ENCODE results near the gene C10orf67.

C10orf67 gene

DNA sequence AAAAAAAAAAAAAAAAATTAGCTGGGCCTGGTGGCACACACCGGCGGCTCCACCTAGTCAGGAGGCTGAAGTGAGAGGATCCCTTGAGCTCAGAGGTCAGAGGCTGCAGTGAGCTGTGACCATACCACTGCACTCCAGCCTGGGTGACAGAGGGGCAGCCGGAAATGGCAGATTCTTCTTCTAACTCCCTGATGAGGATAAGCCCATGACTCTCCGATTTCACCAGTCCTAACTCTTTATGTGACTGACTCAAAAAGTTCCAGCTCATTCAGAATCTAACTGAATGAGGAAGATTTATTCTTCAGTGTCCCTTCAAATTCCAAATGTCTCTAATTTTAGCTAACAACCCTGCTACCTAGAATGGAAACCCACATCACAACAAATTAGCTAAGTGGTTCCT lies 4.2 kb downstream of the C10orf67 start:
- TF ChIP-seq TAF1 (IDR thresholded peaks at IDR 0.05; ENCODE audit: low read depth): no peak
- TF ChIP-seq, protein P1, sequence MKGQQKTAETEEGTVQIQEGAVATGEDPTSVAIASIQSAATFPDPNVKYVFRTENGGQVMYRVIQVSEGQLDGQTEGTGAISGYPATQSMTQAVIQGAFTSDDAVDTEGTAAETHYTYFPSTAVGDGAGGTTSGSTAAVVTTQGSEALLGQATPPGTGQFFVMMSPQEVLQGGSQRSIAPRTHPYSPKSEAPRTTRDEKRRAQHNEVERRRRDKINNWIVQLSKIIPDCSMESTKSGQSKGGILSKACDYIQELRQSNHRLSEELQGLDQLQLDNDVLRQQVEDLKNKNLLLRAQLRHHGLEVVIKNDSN (IDR thresholded peaks at IDR 0.05): no peak
- no peak for TF ChIP-seq RAD21 (IDR thresholded peaks at IDR 0.05; ENCODE audit: low read depth)
- TF ChIP-seq, protein P2, sequence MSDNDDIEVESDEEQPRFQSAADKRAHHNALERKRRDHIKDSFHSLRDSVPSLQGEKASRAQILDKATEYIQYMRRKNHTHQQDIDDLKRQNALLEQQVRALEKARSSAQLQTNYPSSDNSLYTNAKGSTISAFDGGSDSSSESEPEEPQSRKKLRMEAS (IDR thresholded peaks at IDR 0.05): no peak
- no peak for TF ChIP-seq CEBPB (IDR thresholded peaks at IDR 0.05)
- no peak for TF ChIP-seq FOXM1 (IDR thresholded peaks at IDR 0.05; ENCODE audit: borderline replicate concordance, low read depth)
- TF ChIP-seq EGR1 (IDR thresholded peaks at IDR 0.05): no peak
- TF ChIP-seq TEAD4 (IDR thresholded peaks at IDR 0.05): no peak
- TF ChIP-seq NFIC (IDR thresholded peaks at IDR 0.05): no peak
- TF ChIP-seq, protein P3, sequence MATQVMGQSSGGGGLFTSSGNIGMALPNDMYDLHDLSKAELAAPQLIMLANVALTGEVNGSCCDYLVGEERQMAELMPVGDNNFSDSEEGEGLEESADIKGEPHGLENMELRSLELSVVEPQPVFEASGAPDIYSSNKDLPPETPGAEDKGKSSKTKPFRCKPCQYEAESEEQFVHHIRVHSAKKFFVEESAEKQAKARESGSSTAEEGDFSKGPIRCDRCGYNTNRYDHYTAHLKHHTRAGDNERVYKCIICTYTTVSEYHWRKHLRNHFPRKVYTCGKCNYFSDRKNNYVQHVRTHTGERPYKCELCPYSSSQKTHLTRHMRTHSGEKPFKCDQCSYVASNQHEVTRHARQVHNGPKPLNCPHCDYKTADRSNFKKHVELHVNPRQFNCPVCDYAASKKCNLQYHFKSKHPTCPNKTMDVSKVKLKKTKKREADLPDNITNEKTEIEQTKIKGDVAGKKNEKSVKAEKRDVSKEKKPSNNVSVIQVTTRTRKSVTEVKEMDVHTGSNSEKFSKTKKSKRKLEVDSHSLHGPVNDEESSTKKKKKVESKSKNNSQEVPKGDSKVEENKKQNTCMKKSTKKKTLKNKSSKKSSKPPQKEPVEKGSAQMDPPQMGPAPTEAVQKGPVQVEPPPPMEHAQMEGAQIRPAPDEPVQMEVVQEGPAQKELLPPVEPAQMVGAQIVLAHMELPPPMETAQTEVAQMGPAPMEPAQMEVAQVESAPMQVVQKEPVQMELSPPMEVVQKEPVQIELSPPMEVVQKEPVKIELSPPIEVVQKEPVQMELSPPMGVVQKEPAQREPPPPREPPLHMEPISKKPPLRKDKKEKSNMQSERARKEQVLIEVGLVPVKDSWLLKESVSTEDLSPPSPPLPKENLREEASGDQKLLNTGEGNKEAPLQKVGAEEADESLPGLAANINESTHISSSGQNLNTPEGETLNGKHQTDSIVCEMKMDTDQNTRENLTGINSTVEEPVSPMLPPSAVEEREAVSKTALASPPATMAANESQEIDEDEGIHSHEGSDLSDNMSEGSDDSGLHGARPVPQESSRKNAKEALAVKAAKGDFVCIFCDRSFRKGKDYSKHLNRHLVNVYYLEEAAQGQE (IDR thresholded peaks at IDR 0.05; ENCODE audit: low read depth): no peak
- TF ChIP-seq YY1 (IDR thresholded peaks at IDR 0.05; ENCODE audit: low read depth): no peak
- no peak for TF ChIP-seq CREB1 (IDR thresholded peaks at IDR 0.05; ENCODE audit: low read depth)
- no peak for TF ChIP-seq TCF12 (IDR thresholded peaks at IDR 0.05; ENCODE audit: low read depth)
- TF ChIP-seq ZBTB7A (IDR thresholded peaks at IDR 0.05; ENCODE audit: low read depth): no peak
- TF ChIP-seq EP300 (IDR thresholded peaks at IDR 0.05; ENCODE audit: borderline replicate concordance): no peak

DNA sequence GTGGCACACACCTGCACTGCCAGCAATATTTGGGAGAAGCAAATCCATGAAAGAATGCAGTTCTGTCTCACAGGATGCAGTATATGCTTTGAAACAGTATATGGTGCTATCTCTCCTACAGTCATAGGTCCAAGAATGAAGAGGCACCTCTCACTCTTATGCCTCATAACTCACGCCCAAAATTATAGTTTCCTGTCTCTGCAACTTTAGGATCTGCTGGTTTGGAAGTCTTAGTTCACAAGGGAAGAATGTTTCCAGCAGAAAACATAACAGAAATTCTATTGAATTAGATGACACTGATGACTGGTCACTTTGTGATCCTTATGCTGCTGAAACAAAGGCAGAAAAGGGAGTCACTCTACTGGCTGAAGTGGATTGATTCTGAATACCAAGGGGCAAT lies 5.7 kb downstream of the C10orf67 start:
- TF ChIP-seq EP300 (IDR thresholded peaks at IDR 0.05; ENCODE audit: borderline replicate concordance): no peak
- TF ChIP-seq TAF1 (IDR thresholded peaks at IDR 0.05; ENCODE audit: low read depth): no peak
- TF ChIP-seq EGR1 (IDR thresholded peaks at IDR 0.05): no peak
- no peak for TF ChIP-seq TCF12 (IDR thresholded peaks at IDR 0.05; ENCODE audit: low read depth)
- TF ChIP-seq YY1 (IDR thresholded peaks at IDR 0.05; ENCODE audit: low read depth): no peak
- TF ChIP-seq ZBTB7A (IDR thresholded peaks at IDR 0.05; ENCODE audit: low read depth): no peak
- TF ChIP-seq RAD21 (IDR thresholded peaks at IDR 0.05; ENCODE audit: low read depth): no peak
- TF ChIP-seq, protein P2 (IDR thresholded peaks at IDR 0.05): no peak
- TF ChIP-seq TEAD4 (IDR thresholded peaks at IDR 0.05): no peak
- TF ChIP-seq, protein P3 (IDR thresholded peaks at IDR 0.05; ENCODE audit: low read depth): no peak
- TF ChIP-seq CREB1 (IDR thresholded peaks at IDR 0.05; ENCODE audit: low read depth): no peak
- TF ChIP-seq NFIC (IDR thresholded peaks at IDR 0.05): no peak
- no peak for TF ChIP-seq CEBPB (IDR thresholded peaks at IDR 0.05)

DNA sequence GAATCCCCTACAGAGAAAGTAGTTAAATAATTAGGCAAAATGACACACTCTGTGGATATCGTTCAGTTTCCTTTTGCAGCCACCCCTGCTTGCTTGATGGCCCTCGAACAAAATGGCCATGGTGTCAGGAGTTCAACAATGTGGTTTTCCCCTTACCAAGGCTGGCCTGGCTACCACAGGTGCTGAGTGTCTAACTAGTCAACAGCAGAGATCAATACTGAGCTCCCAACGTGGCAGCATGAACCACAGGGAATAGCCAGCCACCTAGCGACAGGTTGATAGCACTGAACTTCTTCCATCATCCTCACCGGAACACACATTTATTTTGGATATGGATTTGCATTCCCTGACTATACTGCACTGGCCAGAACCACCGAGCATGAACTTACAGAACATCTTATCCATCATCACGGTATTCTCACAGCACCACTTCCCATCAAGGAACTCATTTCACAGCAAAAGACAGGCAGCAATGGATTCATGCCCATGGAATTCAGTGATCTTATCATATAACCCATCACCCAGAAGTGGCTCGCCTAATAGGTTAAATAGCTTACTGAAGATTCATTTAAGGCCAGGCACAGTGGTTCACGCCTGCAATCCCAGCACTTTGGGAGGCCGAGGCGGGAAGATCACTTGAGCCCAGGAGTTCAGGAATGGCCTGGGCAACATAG lies 6.3 kb downstream of the C10orf67 start:
- TF ChIP-seq RAD21 (IDR thresholded peaks at IDR 0.05; ENCODE audit: low read depth) (no peak), CEBPB (IDR thresholded peaks at IDR 0.05) (no peak), TEAD4 (IDR thresholded peaks at IDR 0.05) (no peak), ZBTB7A (IDR thresholded peaks at IDR 0.05; ENCODE audit: low read depth) (no peak), EP300 (IDR thresholded peaks at IDR 0.05; ENCODE audit: borderline replicate concordance) (no peak), EGR1 (IDR thresholded peaks at IDR 0.05) (no peak), FOXM1 (IDR thresholded peaks at IDR 0.05; ENCODE audit: borderline replicate concordance, low read depth) (no peak), CREB1 (IDR thresholded peaks at IDR 0.05; ENCODE audit: low read depth) (no peak), YY1 (IDR thresholded peaks at IDR 0.05; ENCODE audit: low read depth) (no peak)
- TF ChIP-seq, protein P1 (IDR thresholded peaks at IDR 0.05): no peak
- TF ChIP-seq, protein P3 (IDR thresholded peaks at IDR 0.05; ENCODE audit: low read depth): no peak

DNA sequence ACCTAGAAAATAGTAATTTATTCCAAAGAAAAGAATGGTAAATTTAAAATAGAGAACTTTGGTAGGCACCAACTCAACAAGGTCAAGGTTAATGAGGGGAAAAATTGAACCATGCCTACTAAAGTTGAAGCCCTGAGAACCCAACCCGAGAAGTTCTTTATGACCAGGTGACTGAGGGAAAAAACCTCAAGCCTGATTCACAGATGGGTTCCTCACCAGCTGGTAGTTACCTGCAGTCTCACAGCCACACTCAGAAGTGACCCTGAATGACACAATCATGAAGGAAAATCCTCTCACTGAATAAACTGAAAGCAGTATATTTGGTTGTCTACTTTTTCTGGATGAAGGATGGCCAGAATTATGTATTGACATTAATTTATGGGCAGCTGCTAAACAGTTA lies 7.0 kb downstream of the C10orf67 start:
- TF ChIP-seq NFIC (IDR thresholded peaks at IDR 0.05) (no peak), EGR1 (IDR thresholded peaks at IDR 0.05) (no peak), ZBTB7A (IDR thresholded peaks at IDR 0.05; ENCODE audit: low read depth) (no peak), CEBPB (IDR thresholded peaks at IDR 0.05) (no peak), EP300 (IDR thresholded peaks at IDR 0.05; ENCODE audit: borderline replicate concordance) (no peak), FOXM1 (IDR thresholded peaks at IDR 0.05; ENCODE audit: borderline replicate concordance, low read depth) (no peak), TEAD4 (IDR thresholded peaks at IDR 0.05) (no peak), TCF12 (IDR thresholded peaks at IDR 0.05; ENCODE audit: low read depth) (no peak), TAF1 (IDR thresholded peaks at IDR 0.05; ENCODE audit: low read depth) (no peak), CREB1 (IDR thresholded peaks at IDR 0.05; ENCODE audit: low read depth) (no peak), YY1 (IDR thresholded peaks at IDR 0.05; ENCODE audit: low read depth) (no peak), RAD21 (IDR thresholded peaks at IDR 0.05; ENCODE audit: low read depth) (no peak)
- TF ChIP-seq, protein P2 (IDR thresholded peaks at IDR 0.05): no peak
- TF ChIP-seq, protein P3 (IDR thresholded peaks at IDR 0.05; ENCODE audit: low read depth): no peak
- TF ChIP-seq, protein P1 (IDR thresholded peaks at IDR 0.05): no peak

Measured in Ishikawa (cell line).